SU-DHL-6 (cell line): ENCODE measurements around the gene MTX1.

Source experiments
- CTCF ChIP-seq: fragments of 200-600 bp; sonication (generic); IDR thresholded peaks from one replicate; pipeline ENCODE4 v1.5.1; 2017; ENCODE audit warnings: antibody characterized with exemption, mild to moderate bottlenecking, low read length, moderate library complexity; ENCODE audit not compliant: insufficient read depth, poor library complexity, severe bottlenecking
- EZH2phosphoT487 ChIP-seq: fragments of 200-600 bp; sonication (generic), shearing (Covaris generic); conservative IDR thresholded peaks from 2 replicates; pipeline ENCODE4 v1.6.1; 2018; ENCODE audit warnings: mild to moderate bottlenecking, antibody characterized with exemption, low read length, moderate library complexity, mixed read lengths

GRCh38 chr1:155254714-155255242 is 46.3 kb downstream of the MTX1 start:
- no peak for TF ChIP-seq CTCF
- TF ChIP-seq EZH2phosphoT487 = no peak
